ENCODE measurements around the gene LFNG.
A peak's percentile ranks its signal among the peaks of the same experiment; 100 is the strongest.

LFNG gene, protein sequence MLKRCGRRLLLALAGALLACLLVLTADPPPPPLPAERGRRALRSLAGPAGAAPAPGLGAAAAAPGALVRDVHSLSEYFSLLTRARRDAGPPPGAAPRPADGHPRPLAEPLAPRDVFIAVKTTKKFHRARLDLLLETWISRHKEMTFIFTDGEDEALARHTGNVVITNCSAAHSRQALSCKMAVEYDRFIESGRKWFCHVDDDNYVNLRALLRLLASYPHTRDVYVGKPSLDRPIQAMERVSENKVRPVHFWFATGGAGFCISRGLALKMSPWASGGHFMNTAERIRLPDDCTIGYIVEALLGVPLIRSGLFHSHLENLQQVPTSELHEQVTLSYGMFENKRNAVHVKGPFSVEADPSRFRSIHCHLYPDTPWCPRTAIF

DNA sequence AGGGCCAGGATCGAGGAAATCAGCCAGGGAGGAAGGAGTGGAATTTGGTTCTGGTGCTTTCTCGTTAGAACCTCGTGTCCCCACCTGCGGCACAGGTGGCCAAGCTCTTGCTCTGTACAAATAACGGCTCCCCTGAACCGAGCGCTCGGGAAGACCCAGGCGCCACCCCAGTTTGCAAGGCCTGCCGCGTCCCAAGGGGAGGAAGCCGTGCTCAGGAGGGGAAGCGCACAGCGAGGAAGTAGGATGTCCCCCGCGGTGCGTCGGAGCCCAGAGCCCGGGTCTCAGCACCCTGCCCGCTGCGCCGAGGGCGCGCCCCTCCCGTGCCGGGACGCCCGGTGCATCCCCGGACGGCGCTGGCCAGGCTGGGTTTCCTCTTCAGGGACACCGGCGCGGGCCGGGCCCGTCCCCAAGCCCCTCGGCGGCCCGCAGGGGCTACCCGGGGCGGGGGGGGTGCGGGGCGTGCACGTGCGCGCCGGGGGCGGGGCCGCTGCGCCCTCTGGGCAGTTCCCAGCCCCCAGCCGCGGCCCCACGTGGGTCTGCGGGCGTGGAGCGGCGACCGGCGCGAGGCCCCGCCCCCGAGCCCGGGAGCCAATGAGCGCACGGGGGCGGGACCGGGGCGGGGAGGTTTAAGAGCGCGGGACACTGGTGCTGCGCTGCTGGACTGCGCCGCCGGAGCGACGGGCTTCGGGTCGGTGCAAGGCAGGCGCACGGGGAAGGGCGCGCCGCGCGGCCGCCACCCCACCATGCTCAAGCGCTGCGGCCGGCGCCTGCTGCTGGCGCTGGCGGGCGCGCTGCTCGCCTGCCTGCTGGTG, at the start of gene LFNG:
TSS of gene LFNG (plus strand) at position 656 of the 812 bp plus-strand sequence. CDS start at position 744, 88 bp downstream.
- DNase-seq, result peak in 13 of 14 donors; percentile 43 to 89 (median 73)

DNA sequence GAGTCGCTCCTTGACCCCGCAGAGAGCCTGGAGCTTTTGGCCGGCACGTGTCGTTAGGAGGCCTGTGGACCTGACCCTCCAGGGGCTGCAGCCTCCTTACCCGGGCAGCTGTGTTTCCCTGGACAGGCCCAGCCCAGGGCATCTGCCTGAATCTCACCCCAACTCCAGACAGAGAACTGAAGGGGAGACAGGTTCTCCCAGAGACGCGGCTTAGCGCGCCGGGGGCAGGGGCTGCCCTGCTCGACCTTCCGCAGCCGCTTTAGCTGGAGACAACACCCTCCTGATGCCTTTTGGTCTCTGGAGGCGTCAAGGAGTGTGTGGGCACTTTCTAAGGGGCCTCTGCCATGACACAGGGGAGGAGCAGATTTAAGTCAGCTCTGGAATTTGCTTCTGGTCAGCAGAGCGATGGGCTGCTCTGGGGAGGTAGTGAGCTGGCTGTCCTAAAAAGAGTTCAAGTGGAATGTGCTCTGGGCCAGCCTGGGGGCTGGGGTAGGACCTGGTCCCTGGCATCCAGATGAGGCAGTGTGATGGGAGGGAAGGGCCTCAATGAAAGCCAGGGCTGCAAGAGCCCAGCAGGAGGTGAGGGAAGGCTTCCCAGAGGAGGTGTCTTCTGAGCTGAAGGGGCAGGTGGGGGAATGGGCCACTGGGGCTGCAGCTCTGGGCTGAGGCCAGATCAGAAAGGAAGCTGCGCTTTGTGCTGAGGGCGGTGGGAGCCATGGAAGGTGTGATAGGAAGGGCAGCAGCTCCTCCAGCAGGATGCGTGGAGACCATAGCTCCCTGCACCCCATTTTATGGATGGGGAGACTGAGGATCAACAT, 49.2 kb upstream of the LFNG start:
- no peak for DNase-seq

DNA sequence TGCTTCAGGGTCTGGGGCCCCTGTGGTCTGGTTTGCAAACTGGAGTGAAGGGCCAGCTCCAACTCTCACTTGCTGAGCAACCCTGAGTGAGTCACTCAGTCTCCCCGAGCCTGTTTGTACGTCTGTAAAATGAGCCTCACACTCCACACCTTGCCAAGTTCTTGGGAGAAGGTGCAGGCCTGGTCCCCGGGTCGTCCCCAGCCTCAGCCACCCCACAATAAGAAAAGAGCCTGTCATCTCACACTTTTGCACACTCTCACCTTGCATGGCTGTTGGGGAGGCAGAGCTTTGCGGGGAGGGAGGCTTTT, 48.6 kb upstream of the LFNG start:
- DNase-seq, result no peak

DNA sequence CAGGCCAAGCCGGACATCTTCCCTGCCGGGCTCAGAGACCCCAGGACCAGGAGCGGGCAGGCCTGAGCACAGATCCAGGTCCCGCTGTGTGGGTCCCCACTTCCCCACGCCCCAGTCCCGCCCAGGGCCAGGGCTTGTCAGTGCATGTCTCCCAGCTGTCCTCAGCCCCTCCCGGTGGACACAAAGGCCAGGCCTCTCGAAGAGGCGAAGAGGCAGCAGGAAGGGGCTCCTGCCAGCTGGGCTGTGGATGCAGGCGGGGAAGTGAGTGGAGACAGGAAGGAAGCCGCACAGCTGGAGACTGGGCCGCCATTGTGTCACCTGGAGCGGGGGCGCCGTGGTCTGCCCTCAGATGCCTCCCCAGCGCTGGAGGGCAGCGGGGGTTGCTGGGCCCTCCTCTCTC, 48.2 kb upstream of the LFNG start:
- no peak for DNase-seq

DNA sequence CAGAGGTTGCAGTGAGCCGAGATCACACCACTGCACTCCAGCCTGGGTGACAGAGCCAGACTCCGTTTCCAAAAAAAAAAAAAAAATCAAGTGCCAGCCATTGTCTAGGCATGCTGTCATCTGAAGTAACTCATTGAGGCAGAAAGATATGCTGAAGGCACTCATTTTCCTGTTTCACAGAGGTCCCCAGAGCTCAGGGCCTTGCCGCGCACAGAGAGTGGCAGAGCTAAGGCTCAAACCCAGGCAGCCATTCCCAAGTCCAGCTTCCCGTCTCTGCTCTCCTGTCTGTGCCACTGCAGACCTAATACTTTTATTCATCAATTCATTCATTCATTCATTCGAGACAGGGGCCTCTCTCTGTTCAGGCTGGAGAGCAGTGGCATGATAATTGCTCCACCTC, 46.8 kb upstream of the LFNG start:
- DNase-seq, result no peak

DNA sequence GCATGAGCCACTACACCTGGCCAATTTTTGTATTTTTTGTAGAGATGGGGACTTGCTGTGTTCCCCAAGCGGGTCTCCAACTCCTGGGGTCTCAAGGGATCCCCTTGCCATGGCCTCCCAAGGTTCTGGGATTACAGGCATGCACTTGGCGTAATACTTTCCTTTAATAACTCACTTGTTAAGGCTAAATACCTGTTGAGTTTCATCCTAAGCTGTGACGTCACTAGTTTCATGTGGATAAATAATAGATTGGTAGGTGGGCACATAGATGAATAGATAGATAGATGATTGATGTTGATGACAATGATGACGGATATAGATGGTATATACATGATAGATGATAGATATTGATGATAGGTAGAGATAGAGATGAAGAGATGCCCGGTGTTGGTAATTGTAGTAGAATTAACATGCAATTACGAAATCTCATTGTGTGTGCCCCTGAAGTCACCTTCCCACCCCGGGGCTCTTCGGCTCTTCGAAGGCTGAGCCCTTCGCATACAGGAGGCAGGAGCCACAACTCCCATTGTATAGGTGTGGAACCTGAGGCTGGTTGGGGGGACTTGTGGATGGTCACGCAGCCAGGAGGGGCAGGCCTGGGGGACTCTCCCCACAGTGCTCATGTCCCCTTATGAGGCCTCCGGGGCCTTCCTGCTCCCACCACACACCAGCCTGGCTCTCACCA, 45.9 kb upstream of the LFNG start:
- DNase-seq, result no peak

DNA sequence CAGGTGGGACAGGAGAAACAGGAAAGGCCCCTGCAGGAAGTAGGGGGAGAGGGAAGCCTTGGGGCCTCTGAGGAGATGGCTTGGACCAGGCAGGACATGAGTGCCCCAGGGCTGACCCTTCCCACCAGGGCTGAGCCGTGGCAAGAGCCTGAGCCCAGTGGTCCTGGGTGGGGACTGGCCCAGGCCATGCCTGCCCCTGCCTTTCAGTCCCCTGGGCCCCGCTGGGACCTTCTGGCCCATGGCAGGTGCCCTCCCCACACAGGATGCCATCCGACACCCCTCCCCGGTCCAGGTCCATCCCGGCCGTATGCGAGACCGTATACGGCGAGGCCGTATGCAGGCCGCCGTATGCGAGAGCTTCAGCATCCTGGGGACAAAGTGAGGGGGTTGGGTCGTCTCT, 45.4 kb upstream of the LFNG start:
- DNase-seq, result no peak

DNA sequence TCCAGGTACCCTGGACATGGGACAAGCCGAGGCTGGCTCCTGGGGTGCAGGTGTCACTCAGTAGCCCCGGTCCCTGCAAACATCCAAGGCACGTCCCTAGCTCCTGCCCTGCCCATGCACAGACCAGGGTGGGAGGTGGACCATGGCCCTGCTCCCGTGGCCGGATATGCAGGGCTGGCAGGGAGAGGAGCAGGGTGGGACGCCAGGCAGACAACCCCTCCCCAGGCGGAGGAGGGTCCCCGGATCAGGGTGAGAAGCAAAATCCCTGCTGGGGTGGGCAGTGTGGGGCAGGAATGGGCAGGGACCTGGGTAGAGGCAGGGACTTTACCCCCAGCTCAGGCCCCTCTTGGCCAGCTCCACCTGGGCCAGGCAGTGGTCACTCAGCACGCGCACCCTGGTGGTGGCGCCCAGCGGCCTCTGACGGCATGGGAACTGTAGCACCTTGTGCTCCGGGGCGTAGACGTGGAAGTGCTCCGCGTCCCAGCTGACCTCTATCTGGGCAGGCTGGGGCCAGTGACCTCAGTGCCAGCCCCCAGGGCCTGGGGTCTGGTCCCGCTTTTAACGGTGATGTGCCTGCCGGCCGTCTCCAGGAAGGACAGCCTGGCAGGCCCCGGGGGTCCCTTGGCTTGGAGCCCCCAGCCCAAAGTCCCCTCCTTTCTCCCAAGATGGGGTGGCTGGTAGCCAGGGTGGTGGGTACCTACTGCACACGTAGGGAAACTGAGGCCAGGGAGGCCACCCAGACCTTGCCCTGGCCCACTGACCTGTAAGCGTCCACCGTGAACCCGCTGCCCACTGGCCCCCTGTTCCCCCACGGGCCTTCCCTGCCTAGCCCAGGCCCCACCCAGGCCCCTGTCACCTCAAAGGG, 44.5 kb upstream of the LFNG start:
- DNase-seq, result no peak

DNA sequence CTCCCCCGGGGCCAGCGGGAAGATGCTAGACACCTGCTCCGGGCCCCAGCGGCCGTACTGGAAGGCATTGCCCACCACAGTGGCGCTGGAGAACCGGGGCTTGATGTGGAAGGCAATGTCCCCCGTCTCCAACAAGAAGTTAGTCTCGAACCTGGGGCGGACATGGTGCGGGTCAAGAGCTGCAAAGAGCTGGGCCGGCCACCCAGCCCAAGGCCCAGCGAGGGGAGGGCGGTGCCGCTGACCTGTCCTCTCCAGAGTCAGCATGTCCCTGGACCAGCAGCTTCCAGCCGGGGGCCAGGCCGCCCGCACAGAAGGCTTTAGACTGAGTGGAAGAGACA, 43.9 kb upstream of the LFNG start:
- DNase-seq, result no peak

DNA sequence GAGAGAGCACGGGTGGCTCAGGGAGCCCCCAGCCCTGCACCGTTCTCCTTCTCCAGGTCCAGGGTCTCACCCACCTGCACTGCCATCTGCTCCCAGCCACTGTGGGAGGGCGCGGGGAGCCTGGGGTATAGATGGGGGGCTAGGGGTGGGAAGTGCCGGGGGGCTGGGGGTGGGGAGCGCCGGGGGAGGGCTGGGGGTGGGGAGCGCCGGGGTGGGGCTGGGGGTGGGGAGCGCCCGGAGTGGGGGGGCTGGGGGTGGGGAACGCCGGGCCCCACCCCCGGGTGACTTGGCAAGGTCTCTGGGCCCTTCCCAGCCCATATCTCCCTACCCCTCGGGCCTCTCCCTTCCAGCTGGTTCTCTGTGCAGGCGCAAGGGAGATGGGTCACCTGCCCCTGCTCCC, 43.3 kb upstream of the LFNG start, which contains the start of gene GRIFIN:
TSS of gene GRIFIN (minus strand) at position 101 of the 400 bp plus-strand sequence. CDS start at position 86, 15 bp downstream.
- DNase-seq, result no peak

DNA sequence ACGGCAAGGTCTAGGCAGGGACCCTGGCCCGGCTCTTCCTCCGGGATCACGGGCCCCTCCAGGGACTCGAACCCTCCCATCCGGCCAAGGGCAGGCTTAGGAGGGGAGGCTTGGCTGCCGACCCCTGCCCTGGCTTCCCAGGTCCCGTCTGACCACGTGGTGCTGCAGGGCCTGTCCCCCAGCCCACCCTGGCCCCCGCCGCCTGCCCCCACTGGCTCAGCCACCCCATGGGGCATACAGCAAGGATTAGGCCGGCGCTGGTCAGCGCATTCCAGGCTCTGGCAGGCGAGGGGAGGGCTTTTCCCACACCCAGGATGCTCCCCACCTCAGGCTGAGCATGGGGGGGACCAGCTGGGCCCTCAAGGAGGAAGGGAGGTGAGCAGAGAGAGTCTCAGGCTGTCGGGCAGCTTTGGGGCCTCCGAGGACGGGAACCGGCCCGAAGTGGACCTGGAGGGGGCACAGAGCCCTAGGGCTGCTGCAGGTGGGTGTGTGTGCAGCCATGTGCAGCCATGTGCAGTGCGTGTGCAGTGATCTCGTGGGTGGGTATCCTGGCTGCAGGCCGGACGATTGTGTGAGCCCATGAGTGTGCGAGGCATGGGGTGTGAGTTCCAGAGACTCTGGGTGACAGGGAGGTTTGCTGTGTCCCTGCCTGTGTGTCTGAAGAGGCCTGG, 42.7 kb upstream of the LFNG start:
- DNase-seq, result no peak

DNA sequence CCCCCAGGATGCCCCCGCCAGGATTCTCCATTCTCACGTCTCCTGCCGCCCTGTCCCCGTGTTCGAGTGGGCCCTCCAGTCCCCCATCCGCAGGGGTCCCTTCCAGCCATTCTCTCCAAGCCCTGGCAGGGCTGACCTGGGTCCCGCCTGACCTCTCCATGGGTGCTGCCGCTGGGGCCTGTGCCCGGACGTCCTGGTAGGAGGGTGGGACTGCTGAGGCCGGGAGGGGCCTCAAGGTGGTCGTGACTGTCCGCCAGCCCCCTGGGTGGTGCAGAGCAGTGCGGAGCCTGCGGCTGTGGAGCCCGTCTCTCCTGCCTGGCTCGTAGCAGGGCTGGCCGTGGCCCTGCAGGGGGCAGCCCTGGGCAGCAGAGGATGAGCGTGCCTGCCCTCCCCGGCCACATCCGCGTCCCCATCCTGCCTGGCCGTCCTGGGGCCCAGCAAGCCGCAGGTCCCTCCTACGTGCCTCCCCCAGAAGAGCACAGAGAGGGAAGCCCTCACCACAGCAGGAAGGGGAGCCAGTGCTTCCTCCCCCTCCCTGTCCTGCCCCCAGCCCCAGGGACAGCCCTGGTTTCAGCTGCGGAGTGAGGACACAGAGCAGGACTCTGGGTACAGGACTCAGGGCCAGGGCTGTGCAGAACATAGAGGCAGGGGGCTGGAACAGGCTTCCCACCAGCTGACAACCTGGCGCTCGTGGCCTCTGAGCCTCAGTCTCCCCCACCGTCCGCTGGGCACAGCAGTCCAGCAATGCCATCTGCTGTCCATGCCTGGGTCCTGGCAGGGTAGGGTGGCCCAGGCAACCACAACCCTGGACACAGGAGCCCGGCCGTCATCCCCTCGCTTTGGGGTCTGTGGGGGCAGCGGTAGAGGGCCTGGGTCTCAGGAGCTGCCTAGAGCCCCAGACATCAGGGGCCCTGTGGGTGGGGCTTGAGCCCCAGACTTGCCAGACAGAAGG, 41.9 kb upstream of the LFNG start:
- peak in 7 of 14 donors; percentile 19 to 60 (median 41) for DNase-seq

DNA sequence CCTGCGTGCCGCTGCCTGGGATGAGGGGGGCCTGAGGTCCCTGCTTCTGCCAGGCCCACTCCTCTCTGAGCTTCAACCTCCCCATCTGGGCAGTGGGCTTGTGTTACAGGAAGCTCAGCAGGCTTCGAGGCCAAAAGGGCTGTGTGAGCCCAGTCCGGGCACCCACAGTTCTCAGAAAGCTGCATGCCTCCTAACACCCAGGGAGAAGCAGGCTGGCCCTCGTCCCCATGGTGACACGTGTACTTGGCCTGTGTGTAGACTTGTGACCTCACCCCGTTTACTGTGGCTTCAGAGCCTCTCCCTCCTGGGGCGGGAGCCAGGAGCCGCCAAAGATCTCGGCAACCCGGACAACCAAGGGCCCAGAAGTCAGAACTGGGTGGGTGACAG, 41.2 kb upstream of the LFNG start:
- DNase-seq, result peak in 6 of 14 donors; percentile 30 to 72 (median 62)

DNA sequence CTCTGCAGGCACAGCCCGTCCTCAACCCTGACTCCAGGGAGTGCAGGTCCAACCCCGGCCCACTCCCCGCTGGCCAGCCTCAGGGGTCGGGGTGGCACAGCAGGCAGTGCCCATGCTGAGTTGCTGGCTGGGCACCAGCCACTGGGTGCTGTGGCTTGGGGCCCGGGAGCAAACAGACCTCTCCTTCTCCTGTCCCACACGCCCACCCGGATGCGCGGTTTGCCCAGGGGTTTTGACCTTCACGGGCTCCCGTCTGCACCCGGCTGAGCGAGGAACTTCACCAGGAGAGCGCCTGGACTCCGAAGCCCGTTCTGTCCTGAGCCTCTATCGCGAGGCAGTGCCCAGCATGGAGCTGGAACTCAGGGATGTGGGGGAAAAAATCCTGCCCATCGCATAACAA, 40.8 kb upstream of the LFNG start:
- peak in 2 of 14 donors; percentile 59 to 64 for DNase-seq

DNA sequence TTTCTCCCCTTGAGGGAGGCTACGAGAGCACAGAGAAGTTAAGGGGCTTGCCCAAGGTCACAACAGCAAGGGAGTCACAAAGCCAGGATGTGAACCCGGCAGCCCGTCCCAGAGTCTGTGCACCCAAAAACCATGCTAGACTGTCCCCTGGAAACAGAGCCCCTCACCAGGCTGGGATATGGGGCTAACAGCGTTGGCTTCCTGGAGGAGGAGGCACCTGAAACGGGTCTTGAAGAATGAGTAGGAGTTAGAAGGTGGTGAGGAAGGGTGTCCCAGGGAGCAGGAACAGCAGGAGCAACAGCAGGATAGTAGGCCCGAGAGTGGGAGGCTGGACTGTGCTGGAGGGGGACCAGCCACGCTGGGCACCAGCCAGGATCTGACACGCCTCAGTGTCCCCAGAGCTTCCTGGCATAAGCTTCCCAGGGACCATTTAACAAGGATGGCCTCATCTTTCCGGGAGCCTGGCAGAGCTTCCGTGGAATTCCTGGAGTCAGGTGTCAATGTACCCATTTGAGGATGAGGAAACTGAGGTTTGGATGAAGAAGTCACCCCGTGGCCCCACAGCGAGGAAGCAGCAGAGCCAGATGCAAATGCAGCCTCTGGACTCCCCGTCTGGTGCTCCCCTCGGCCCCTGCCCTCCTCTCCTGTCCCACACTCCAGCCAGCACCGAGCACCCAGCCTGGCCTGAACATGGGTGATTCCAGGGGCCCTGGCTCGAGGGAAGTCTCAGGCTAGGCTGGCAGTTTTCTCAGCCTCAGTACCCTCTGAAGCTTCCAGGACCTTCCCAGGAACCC, 40.1 kb upstream of the LFNG start:
- no peak for DNase-seq

DNA sequence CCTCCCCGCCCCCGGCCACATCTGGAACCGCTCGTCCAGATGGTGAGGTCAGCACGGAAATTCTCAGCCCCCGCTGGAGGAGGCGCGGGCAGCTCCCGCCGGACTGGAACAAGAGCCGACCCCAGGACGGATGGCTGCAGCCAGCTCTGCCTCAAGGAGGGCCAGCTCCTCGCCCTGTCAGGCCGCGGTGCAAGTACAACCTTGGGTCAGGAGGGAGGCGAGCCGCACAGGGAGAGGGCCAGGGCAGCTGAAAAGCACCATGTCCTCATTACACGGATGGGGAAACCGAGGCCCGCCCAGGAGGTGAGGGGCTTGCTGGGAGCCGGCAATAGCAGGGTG, 39.5 kb upstream of the LFNG start:
- DNase-seq, result no peak

DNA sequence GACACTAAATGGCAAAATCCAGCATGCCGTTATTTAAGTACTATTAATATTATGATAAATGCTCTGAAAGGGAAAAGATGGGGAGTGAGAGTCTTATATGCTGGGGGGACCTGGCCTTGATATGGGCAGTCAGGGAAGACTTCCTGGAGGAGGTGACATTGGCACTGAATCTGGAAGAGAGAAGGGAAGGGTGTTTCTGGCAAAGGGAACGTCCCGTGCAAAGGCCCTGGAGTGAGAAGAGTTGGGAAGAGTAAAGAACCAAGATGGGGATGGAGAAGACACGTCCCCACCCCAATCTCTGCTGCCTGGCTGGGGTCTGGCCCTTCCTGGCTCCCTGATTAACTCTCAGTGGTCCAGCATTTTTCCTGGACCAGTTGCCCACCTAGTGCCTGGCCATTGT, 38.4 kb upstream of the LFNG start:
- no peak for DNase-seq

DNA sequence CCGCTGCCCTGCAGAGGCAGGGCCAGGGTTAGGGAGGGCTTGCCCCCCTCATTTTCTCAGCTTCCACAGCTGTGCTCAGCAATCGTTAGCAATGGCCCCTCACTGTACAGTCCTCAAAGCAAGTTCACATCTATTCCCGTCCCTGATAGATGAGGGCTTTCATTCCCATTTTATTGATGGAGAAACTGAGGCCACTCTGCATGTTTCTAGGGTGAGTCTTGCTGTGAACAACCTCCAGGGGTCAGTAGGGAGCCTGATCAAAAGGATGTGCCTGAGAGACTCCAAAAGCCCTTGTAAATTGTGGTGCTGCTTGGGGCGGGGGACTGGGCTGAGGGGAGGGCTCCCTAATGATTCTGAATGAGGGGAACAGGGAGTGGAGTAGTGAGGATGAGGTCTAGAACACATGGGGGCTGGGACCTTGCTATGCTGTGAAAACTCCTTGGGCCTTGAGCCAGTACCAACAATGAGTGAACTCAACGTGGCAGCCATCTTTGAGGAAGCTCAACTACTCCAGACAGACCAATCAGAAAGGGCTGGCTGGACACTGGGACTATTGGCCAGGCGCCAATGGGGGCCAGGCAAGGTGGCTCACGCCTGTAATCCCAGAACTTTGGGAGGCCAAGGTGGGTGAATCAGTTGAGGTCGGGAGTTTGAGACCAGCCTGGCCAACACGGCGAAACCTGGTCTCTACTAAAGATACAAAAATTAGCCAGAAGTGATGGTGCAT, 36.7 kb upstream of the LFNG start:
- DNase-seq, result no peak
